Renal pelvis (tissue), 4 donors: ENCODE measurements around the gene DDX28. TPM values are rescaled to one million over a fixed set of nuclear protein-coding genes. Genes with fewer than 3 reads are reported as not detected.
"Not testable (repeated sequence)": the region's sequence is repeated elsewhere in the genome, so short reads cannot be mapped to it uniquely, and the experiment has no call there.

Experiments used
- DNase-seq: peaks from one replicate; pipeline ENCODE4 v3.0.0-alpha.2; 2013
- polyA plus RNA-seq, 3 donors: library from polyadenylated mRNA; unstranded; fragments of 120-200 nt; gene quantifications; one replicate each; pipeline ENCODE4 v1.2.1, GENCODE V29; 2013; ENCODE audit not compliant: insufficient read length in 3 of 3

Gene DDX28
- polyA plus RNA-seq, 3 donors = 10.6 to 12.5 (median 11.3) TPM

DNA sequence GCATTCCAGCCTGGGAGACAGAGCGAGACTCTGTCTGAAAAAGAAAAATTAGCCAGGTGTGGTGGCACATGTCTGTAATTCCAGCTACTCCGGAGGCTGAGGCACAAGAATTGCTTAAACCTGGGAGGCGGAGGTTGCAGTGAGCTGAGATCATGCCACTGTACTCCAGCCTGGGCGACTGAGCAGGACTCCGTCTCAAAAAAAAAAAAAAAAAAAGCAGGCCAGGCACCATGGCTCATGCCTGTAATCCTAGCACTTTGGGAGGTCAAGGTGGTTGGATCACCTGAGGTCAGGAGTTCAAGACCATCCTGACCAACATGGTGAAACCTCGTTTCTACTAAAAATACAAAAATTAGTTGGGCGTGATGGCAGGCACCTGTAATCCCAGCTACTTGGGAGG lies 50.7 kb downstream of the DDX28 start:
- not testable (repeated sequence) for DNase-seq

DNA sequence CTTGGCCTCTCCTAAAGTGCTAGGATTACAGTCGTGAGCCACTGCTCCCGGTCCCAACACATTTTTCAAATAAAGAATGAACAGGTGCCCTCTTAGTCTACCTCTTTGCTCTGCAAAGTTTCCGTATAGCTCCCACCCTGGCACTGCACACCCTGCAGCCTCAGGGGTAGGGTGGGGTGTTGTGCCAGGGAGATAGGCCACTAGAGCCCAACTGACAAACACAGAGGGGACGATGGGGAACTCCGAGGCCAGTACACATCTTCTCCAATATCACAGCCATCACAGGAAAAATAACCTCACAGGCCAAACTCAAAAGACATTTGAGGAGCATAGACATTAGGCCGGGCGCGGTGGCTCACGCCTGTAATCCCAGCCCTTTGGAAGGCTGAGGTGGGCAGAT lies 51.9 kb downstream of the DDX28 start:
- DNase-seq = no peak

Other genes with a start within 250 kb of the DDX28 start
- 10 to 100 TPM; 24.4 to 31.6 (median 30.9) TPM for gene RANBP10, start 216.7 kb downstream of the DDX28 start, polyA plus RNA-seq
- 1 to 10 TPM; 6.9 to 9.9 (median 8.9) TPM for gene TSNAXIP1, start 216.3 kb downstream of the DDX28 start, polyA plus RNA-seq
- gene THAP11, start 180.9 kb downstream of the DDX28 start, polyA plus RNA-seq = 10 to 100 TPM; 30.9 to 39.5 (median 33.4) TPM
- gene NUTF2, start 176.3 kb downstream of the DDX28 start, polyA plus RNA-seq = 100 to 1,000 TPM; 122 to 133 (median 127) TPM
- 10 to 100 TPM; 52.1 to 59.4 (median 57.7) TPM for gene CENPT, start 175.5 kb downstream of the DDX28 start, polyA plus RNA-seq
- gene EDC4, start 150.2 kb downstream of the DDX28 start, polyA plus RNA-seq = 10 to 100 TPM; 91.3 to 99.6 (median 95.2) TPM
- 1 to 10 TPM in 1 of 3 donors, under 1 TPM in 2; 0.51 to 1.8 (median 0.98) TPM for gene NRN1L, start 138.3 kb downstream of the DDX28 start, polyA plus RNA-seq
- gene PSKH1, start 130.0 kb downstream of the DDX28 start, polyA plus RNA-seq = 10 to 100 TPM; 38.0 to 42.6 (median 41.5) TPM
- 10 to 100 TPM in 1 of 3 donors, 1 to 10 TPM in 2; 8.4 to 10.3 (median 9.2) TPM for gene CTRL, start 91.4 kb downstream of the DDX28 start, polyA plus RNA-seq
- gene PSMB10, start 86.4 kb downstream of the DDX28 start, polyA plus RNA-seq = 10 to 100 TPM; 28.2 to 30.8 (median 30.1) TPM
- 10 to 100 TPM; 18.0 to 27.4 (median 26.8) TPM for gene LCAT, start 79.1 kb downstream of the DDX28 start, polyA plus RNA-seq
- gene SLC12A4, start 54.6 kb downstream of the DDX28 start, polyA plus RNA-seq = 10 to 100 TPM; 30.1 to 40.9 (median 40.9) TPM
- under 1 TPM in 1 of 3 donors, not detected in 2; 0.17 TPM for gene DPEP3, start 42.7 kb downstream of the DDX28 start, polyA plus RNA-seq
- gene DPEP2, start 23.7 kb downstream of the DDX28 start, polyA plus RNA-seq = 1 to 10 TPM in 2 of 3 donors, under 1 TPM in 1; 0.75 to 1.6 (median 1.1) TPM
- not detected for gene DPEP2NB, start 7.3 kb downstream of the DDX28 start, polyA plus RNA-seq
- gene DUS2, start 52 bp upstream of the DDX28 start, polyA plus RNA-seq = 10 to 100 TPM; 12.3 to 20.4 (median 15.9) TPM
- 10 to 100 TPM; 30.9 to 35.0 (median 33.5) TPM for gene NFATC3, start 62.1 kb upstream of the DDX28 start, polyA plus RNA-seq
- gene ESRP2, start 212.9 kb upstream of the DDX28 start, polyA plus RNA-seq = 10 to 100 TPM; 29.1 to 45.3 (median 38.1) TPM
- 10 to 100 TPM; 23.1 to 26.6 (median 23.2) TPM for gene PLA2G15, start 222.1 kb upstream of the DDX28 start, polyA plus RNA-seq
- gene SLC7A6, start 241.3 kb upstream of the DDX28 start, polyA plus RNA-seq = 10 to 100 TPM; 12.2 to 16.8 (median 15.2) TPM